K562 (cell line): ENCODE results near the gene TGFBR1. TPM values are rescaled to one million over a fixed set of nuclear protein-coding genes. Genes with fewer than 3 reads are reported as not detected.

Experiments
- ATAC-seq: fragments of 200-7000 bp; cut with Tn5 transposase; 3 replicates; pipeline ENCODE4 v1.9.1; 2020; ENCODE audit warnings: moderate library complexity
- BruUV-seq: library from RNA; stranded (reverse); fragments of 400-500 nt; replicated peaks from 2 replicates; lab custom pipeline; 2021; lab: Mats Ljungman, UMichigan
- CTCF ChIA-PET: fragments of 300-600 bp; formaldehyde crosslinking; extraction: SDS; loops from one replicate; lab custom pipeline; 2021; ENCODE audit warnings: low intra/inter-chr PET ratio; lab: Yijun Ruan, JAX
- POLR2A ChIA-PET: fragments of 300-600, 350-650 bp; sonication (Branson Sonifier 250); formaldehyde crosslinking; extraction: SDS; loops from one replicate; lab custom pipeline; 2021; ENCODE audit warnings: antibody characterized with exemption, inconsistent platforms; lab: Yijun Ruan, JAX
- DNase-seq, 4 experiments: peaks; one replicate each; pipeline versions ENCODE4 v3.0.0 to v3.0.0-alpha.2; 2011 to 2018; ENCODE audit warnings: low spot score in 3 of 4, mixed read lengths in 3 of 4; ENCODE audit errors: extremely low read depth in 1 of 4
- FAIRE-seq: peaks from 2 replicates; lab custom pipeline; 2011; peaks lifted over from hg19 to GRCh38; lab: Jason Lieb, UNC
- H2AFZ ChIP-seq: 2 replicates; pipeline ENCODE4 v1.6.0; 2011; ENCODE audit warnings: low read depth, low read length, control low read depth, inconsistent platforms
- H3K27ac ChIP-seq: fragments of 200-600 bp; 3 replicates; pipeline ENCODE4 v1.8.0; 2011; ENCODE audit warnings: low read depth, mild to moderate bottlenecking, control low read depth, inconsistent platforms, low read length, moderate library complexity, mixed read lengths; ENCODE audit errors: extremely low read depth
- H3K27me3 ChIP-seq, 2 experiments: fragments of 300-600 bp in 1 of 2; 2 replicates in 1 of 2; 3 replicates in 1 of 2; pipeline versions ENCODE4 v1.6.0 to v1.8.0; 2011; ENCODE audit warnings: inconsistent platforms in 2 of 2, low read length in 2 of 2, mild to moderate bottlenecking in 1 of 2, mixed read lengths in 1 of 2, moderate library complexity in 1 of 2; ENCODE audit not compliant: control insufficient read depth in 2 of 2, insufficient read depth in 2 of 2
- H3K36me3 ChIP-seq: fragments of 300-600 bp; 3 replicates; pipeline ENCODE4 v1.8.0; 2011; ENCODE audit warnings: mild to moderate bottlenecking, low read length, inconsistent platforms; ENCODE audit not compliant: control insufficient read depth, insufficient read depth
- H3K4me1 ChIP-seq, 2 experiments: fragments of 200-600 bp in 1 of 2; replicated peaks in 1 of 2; 2 replicates in 1 of 2; 3 replicates in 1 of 2; pipeline versions ENCODE4 v1.5.1 to v1.8.0; 2011; ENCODE audit warnings: inconsistent platforms in 2 of 2, low read length in 2 of 2, mild to moderate bottlenecking in 1 of 2, mixed read lengths in 1 of 2, moderate library complexity in 1 of 2; ENCODE audit not compliant: control insufficient read depth in 2 of 2, insufficient read depth in 2 of 2
- H3K4me2 ChIP-seq: 2 replicates; pipeline ENCODE4 v1.6.1; 2011; ENCODE audit warnings: low read length, control low read depth, inconsistent platforms, mixed read lengths; ENCODE audit not compliant: insufficient read depth
- H3K4me3 ChIP-seq: fragments of 200-600 bp; sonication (generic), shearing (Covaris generic); 2 replicates; pipeline ENCODE4 v1.5.1; 2016; ENCODE audit warnings: control low read depth, inconsistent platforms
- H3K79me2 ChIP-seq: fragments of 200-600 bp; 3 replicates; pipeline ENCODE4 v1.8.0; 2011; ENCODE audit warnings: low read length, inconsistent platforms; ENCODE audit not compliant: control insufficient read depth, insufficient read depth
- H3K9ac ChIP-seq, 2 experiments: 2 replicates each; pipeline versions ENCODE4 v1.6.0 to v1.6.1; 2011; ENCODE audit warnings: low read depth in 2 of 2, low read length in 2 of 2, control low read depth in 1 of 2, inconsistent platforms in 1 of 2, mild to moderate bottlenecking in 1 of 2, mixed read lengths in 1 of 2; ENCODE audit not compliant: insufficient read depth in 1 of 2
- H3K9me1 ChIP-seq: one replicate; pipeline ENCODE4 v1.6.0; 2011; ENCODE audit warnings: inconsistent platforms, mild to moderate bottlenecking, low read length, moderate library complexity; ENCODE audit not compliant: control insufficient read depth, insufficient read depth
- H3K9me3 ChIP-seq: replicated peaks from 2 replicates; pipeline ENCODE4 v1.5.1; 2011; ENCODE audit warnings: low read depth, low read length, inconsistent platforms; ENCODE audit not compliant: control insufficient read depth, insufficient read depth
- H4K20me1 ChIP-seq: replicated peaks from 2 replicates; pipeline ENCODE4 v1.6.1; 2011; ENCODE audit warnings: low read length, inconsistent platforms, mixed read lengths; ENCODE audit not compliant: control insufficient read depth, insufficient read depth
- POLR2AphosphoS2 ChIP-seq: IDR thresholded peaks from 2 replicates; pipeline ENCODE4 v1.6.1; 2012; ENCODE audit warnings: low read length, improper control_type of control experiment
- POLR2AphosphoS5 ChIP-seq: IDR thresholded peaks from 2 replicates; pipeline ENCODE4 v1.6.1; 2011; ENCODE audit warnings: mild to moderate bottlenecking, low read depth, low read length, moderate library complexity; ENCODE audit not compliant: control insufficient read depth, insufficient read depth
- POLR2B ChIP-seq: fragments of 450-650 bp; IDR thresholded peaks from 2 replicates; pipeline ENCODE4 v1.6.1; 2018; ENCODE audit warnings: low read depth; ENCODE audit not compliant: partially characterized antibody
- POLR2G ChIP-seq: fragments of 200-400 bp; formaldehyde crosslinking; IDR thresholded peaks from 2 replicates; pipeline ENCODE4 v1.6.1; 2017; ENCODE audit warnings: low read depth, mild to moderate bottlenecking, antibody characterized with exemption, low read length, moderate library complexity
- TBP ChIP-seq: optimal IDR thresholded peaks from 2 replicates; pipeline ENCODE3; 2011; ENCODE audit warnings: low read depth, low read length, improper control_type of control experiment
- ZNF586 ChIP-seq: fragments of 450-650 bp; formaldehyde crosslinking; conservative IDR thresholded peaks from 2 replicates; pipeline ENCODE4 v1.4.0; 2020; ENCODE audit warnings: mild to moderate bottlenecking, moderate library complexity
- WGBS: fragments of 100-300 bp; shearing (Covaris generic); methylation state at CpG from one replicate; pipeline ENCODE4 v1.1.6; 2016; ENCODE audit warnings: low coverage, mixed read lengths; ENCODE audit not compliant: insufficient coverage; ENCODE audit errors: missing lambda C conversion rate; 5-methylcytosine and 5-hydroxymethylcytosine counted together
- in situ Hi-C: fragments of 300-500 bp; cut with MboI; formaldehyde crosslinking; loops from 4 replicates; pipeline ENCODE4 v1.15.0; 2018; ENCODE audit warnings: inconsistent platforms, mixed read lengths
- intact Hi-C: fragments of 100-400 bp; cut with micrococcal nuclease; formaldehyde crosslinking; loops from 2 replicates; pipeline ENCODE4 v1.14.2; 2022
- polyA plus RNA-seq, 8 experiments: library from polyadenylated mRNA; depleted of rRNA in 4 of 8; stranded (reverse) in 5 of 8; unstranded in 3 of 8; fragments of >200 nt; fragmentation: Nextera tagmentation in 2 of 8; fragmentation: Illumina TruSeq in 1 of 8; extraction: Ambion mirVana in 2 of 8; extraction: Trizol in 1 of 8; gene quantifications; 2 replicates each; pipeline versions ENCODE4 v1.2.1 to v1.2.3, GENCODE V29; 2011 to 2014; ENCODE audit warnings: inconsistent platforms in 1 of 8, missing spikeins in 1 of 8
- total RNA-seq, 7 experiments: library from RNA; depleted of rRNA in 6 of 7; stranded (reverse); fragments of >200 nt in 6 of 7; fragmentation: Illumina TruSeq in 2 of 7; extraction: Trizol in 2 of 7; gene quantifications; 2 replicates each; pipeline versions ENCODE4 v1.2.1 to v1.2.3, GENCODE V29; 2011 to 2021; ENCODE audit warnings: low replicate concordance in 1 of 7

TGFBR1 gene
- total and polyA plus RNA-seq, 9 of the 15 experiments (the other 6 are each of a cell fraction or from before 2014, with no cell fraction given), result 15.5 to 62.4 (median 42.7) TPM

DNA sequence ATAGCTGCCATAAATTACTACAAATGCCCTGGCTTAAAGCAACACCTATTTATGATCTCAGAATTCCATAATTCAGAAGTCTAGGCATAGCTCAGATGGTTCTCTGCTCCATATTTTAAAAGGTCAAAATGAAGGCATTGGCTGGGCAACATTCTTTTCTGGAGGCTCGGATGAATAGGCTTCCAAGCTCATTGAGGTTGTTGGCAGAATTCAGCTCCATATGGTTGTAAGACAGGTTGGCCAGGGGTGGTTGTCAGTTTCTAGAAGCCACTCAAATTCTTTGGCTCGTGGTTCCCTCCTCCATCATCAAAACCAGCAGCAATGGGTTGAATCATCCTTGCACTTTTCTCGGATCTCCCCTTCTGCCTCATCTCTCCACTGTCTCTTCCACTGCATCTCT is 49.4 kb downstream of the TGFBR1 start:
- POLR2A ChIA-PET, result interaction anchor here (0.7 kb wide), 1 partner anchor 709 kb away, joined by 4 read pairs; no protein-coding TSS in a partner anchor
- Histone ChIP-seq H4K20me1 (no peaks in the 10 kb centered on the region), H3K27ac (no peak overlapping the region), H3K9me3 (no peaks in the 10 kb centered on the region), H3K4me3 (no peak overlapping the region), H3K4me1 (no peaks in the 10 kb centered on the region), H3K27me3 (no peaks in the 10 kb centered on the region), H3K9me1 (no peaks in the 10 kb centered on the region), H2AFZ (no peak overlapping the region), H3K79me2 (no peaks in the 10 kb centered on the region), H3K4me2 (no peak overlapping the region), H3K36me3 (peaks cover 25% of the 10 kb centered on the region; the same call in 2 of the 3 replicates), H3K9ac (no peak overlapping the region)
- DNase-seq (no peak), ATAC-seq (no peak), FAIRE-seq (no peak)
- WGBS, result 48% methylated on average over 3 of the region's 3 CpGs
- intact Hi-C loops, result no loop called here
- in situ Hi-C loops, result no loop called here
- peak; percentile 41; the same call in 1 of the 2 replicates for TF ChIP-seq POLR2AphosphoS2
- 0 out of 2 replicates have a peak, but pooled peaks have one; percentile 17 for TF ChIP-seq POLR2AphosphoS5
- no peak for TF ChIP-seq TBP
- peak; percentile 24 for TF ChIP-seq POLR2B
- CTCF ChIA-PET, result no interaction called here
- no TSS peak for BruUV-seq

DNA sequence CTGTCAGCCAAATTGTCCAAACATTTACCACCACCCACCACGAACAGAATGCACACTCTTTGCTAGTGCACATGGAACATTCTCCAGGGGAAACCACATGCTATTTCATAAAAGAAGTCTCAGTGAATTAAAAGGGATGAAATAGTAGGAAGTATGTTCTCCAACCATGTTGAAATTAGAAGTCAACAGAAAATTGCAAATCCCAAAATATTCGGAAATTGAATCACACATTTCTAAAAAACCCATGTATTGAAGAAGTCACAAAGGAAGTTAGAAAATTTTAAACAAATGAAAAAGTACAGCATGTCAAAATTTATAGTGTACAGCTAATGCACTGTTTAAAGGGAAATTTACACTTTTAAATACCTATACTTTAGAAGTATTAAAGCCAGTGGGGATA is 50.8 kb downstream of the TGFBR1 start:
- Histone ChIP-seq H2AFZ (no peak overlapping the region), H3K9me3 (no peaks in the 10 kb centered on the region), H3K4me2 (no peak overlapping the region), H3K9me1 (no peaks in the 10 kb centered on the region), H3K4me1 (no peaks in the 10 kb centered on the region), H3K79me2 (no peaks in the 10 kb centered on the region), H3K27ac (no peak overlapping the region), H3K36me3 (peaks cover 14% of the 10 kb centered on the region; the same call in 2 of the 3 replicates), H3K27me3 (no peaks in the 10 kb centered on the region), H3K9ac (no peak overlapping the region), H4K20me1 (no peaks in the 10 kb centered on the region), H3K4me3 (no peak overlapping the region)
- FAIRE-seq (no peak), DNase-seq (no peak), ATAC-seq (no peak)
- TF ChIP-seq POLR2G (0 out of 2 replicates have a peak, but pooled peaks have one; percentile 24), ZNF586 (CRISPR knock-in tag) (no peak)
- intact Hi-C loops, result no loop called here
- CTCF ChIA-PET, result no interaction called here
- BruUV-seq, result no TSS peak
- POLR2A ChIA-PET, result no interaction called here
- in situ Hi-C loops, result no loop called here
- 10% methylated on average over 2 of the region's 2 CpGs for WGBS
